HG02981 (cell line): ENCODE results near the gene RPS6KC1.
"Not testable (repeated sequence)": the region's sequence is repeated elsewhere in the genome, so short reads cannot be mapped to it uniquely, and the experiment has no call there.

ENCODE experiments used
- ATAC-seq: cut with Tn5 transposase; IDR thresholded peaks from one replicate; pipeline ENCODE4 v1.9.1; 2021; ENCODE audit warnings: mild to moderate bottlenecking, moderate library complexity; ENCODE audit not compliant: unreplicated experiment

RPS6KC1 gene, protein sequence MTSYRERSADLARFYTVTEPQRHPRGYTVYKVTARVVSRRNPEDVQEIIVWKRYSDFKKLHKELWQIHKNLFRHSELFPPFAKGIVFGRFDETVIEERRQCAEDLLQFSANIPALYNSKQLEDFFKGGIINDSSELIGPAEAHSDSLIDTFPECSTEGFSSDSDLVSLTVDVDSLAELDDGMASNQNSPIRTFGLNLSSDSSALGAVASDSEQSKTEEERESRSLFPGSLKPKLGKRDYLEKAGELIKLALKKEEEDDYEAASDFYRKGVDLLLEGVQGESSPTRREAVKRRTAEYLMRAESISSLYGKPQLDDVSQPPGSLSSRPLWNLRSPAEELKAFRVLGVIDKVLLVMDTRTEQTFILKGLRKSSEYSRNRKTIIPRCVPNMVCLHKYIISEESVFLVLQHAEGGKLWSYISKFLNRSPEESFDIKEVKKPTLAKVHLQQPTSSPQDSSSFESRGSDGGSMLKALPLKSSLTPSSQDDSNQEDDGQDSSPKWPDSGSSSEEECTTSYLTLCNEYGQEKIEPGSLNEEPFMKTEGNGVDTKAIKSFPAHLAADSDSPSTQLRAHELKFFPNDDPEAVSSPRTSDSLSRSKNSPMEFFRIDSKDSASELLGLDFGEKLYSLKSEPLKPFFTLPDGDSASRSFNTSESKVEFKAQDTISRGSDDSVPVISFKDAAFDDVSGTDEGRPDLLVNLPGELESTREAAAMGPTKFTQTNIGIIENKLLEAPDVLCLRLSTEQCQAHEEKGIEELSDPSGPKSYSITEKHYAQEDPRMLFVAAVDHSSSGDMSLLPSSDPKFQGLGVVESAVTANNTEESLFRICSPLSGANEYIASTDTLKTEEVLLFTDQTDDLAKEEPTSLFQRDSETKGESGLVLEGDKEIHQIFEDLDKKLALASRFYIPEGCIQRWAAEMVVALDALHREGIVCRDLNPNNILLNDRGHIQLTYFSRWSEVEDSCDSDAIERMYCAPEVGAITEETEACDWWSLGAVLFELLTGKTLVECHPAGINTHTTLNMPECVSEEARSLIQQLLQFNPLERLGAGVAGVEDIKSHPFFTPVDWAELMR

GRCh38 chr1:213051127-213051880, at the start of gene RPS6KC1:
Gene RPS6KC1 (plus strand): TSS chr1:213051241. CDS start chr1:213051405, 164 bp downstream.
- peak; percentile 98 for ATAC-seq

- no peak for ATAC-seq
Observed at GRCh38 chr1:213003256-213003655, 47.8 kb upstream of the RPS6KC1 start.

DNA sequence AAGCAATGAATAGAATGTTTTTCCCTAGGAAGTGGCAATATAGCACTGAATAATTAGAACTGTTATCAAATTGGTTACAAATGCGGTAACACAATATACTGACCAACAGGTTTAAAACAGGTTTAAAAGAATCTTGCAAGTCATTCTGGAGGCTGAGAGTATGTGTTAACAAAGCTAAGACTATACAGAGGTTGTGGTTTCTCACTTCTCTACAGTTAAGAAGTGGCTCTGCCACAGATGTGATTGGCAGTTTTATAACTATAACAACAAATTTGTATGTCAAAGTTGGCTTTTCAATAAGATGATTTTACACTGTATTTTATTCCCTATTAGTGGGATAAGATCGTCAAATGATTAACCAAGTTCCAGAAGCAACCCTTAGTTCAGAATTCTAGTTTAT, 42.5 kb upstream of the RPS6KC1 start:
- peak; percentile 82 for ATAC-seq

DNA sequence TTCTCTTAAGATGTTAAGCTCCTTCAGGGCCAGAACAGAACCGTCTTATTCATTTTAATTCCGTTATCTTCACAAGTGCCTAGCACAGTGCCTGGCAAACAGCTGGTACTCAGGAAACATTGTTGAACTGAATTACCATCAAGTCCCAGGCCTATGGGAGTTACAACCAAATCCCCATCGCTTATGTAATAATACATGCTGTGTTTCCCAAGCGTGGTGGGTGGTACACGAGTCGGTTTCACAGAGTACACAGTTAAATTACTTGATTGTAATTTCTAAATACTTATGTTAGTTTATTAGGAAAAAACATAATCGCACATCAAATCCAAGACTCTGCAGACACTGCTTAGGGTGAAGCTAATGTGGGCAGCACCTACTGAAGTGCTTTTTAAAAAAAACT, 36.4 kb upstream of the RPS6KC1 start:
- no peak for ATAC-seq

DNA sequence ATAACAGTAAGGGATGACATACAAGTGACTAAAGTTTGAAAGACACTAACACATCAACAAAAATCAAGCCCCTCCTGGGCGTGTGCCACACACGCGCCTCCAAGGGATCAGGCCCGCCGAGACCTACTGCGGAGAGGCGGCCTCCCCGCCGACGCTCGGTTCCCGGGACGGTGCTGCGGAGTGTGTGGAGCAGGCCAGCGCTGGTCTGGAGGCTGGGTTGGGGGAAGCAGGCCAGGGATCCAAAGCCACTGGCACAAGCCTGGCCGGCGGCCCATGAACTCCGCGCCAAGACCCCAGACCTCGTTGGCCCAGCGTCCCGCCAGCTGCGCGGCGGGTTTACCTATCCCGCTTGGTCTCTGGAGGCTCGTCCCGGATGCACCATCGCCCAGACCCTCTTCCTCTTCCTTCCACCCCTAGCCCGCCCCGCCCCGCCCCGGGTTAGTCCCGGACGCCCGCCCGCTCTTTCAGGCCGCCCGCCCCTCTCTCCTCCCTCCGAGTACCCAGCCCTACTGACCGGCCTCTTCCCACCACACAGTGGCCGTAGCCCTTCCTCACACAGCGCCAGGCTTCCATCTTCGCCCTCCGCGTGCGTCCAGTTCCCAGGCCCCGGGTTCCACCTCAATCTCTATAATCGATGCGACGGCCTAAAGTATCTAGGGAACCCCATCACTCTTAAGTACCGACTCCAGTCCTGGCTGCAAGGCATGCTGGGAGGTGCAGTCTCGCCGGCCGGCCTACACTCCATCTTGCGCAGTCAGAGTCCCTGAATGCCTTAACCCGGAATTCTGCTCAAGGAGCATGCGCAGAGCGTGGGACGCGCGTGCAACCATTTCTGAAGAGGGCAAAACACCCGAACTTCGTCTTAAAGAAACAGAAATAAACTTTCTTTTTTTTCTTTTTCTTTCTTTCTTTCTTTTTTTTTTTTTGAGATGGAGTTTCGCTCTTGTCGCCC, 35.7 kb upstream of the RPS6KC1 start, which contains the start of gene ANGEL2:
Gene ANGEL2 (minus strand): TSS at position 769 of the 952 bp plus-strand sequence. CDS start 196 bp downstream, at position 573.
- ATAC-seq: peak; percentile 95

- ATAC-seq: no peak
Observed at GRCh38 chr1:213017447-213018273, 33.4 kb upstream of the RPS6KC1 start.

DNA sequence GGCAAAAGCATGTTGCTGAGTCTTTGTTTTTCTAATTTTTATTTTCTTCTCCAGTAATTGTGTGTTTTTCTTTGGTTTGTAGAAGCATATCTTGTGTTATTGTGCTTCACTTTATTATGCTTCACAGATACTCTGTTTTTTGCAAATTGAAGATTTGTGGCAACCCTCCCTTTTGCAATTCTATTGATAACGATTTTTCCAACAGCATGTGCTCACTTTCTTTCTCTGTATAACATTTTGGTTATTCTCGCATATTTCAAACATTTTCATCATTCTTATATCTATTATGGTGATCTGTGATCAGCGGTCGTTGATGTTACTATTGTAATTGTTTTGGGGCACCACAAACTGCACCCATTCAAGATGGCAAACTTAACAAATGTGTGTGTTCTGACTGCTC, 31.6 kb upstream of the RPS6KC1 start:
- no peak for ATAC-seq

DNA sequence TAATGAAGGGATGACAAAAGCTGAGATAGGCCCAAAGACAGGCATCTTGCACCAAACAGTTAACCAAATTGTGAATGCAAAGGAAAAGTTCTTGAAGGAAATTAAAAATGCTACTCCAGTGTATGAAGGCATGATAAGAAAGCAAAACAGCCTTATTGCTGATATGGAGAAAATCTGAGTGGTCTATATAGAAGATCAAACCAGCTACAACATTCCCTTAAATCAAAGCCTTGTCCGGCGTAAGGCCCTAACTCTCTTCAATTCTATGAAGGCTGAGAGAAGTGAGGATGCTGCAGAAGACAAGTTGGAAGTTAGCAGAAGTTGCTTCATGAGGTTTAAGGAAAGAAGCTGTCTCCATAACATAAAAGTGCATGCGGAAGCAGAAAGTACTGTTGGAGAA, 31.0 kb upstream of the RPS6KC1 start:
- no peak for ATAC-seq

DNA sequence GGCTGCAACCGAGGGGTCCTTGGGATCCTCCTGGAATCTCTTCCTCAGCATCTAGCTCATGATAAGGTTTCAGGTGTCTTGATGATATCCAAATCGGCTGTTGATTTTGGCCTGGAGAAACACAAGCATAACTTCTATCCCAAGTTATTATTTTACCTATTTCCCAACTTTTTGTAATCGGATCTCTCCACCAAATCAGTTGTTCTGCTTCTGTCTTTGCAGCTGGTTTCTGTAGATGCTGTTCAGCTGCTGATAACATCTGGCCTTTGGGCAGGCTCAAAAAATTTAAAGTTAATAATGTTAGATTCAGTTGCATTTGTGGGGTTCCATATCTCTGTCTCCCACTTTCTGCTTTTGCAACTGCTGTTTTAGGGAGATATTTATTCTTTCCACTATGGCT, 24.0 kb upstream of the RPS6KC1 start:
- ATAC-seq: not testable (repeated sequence)

GRCh38 chr1:213032651-213033050, 18.4 kb upstream of the RPS6KC1 start:
- no peak for ATAC-seq

DNA sequence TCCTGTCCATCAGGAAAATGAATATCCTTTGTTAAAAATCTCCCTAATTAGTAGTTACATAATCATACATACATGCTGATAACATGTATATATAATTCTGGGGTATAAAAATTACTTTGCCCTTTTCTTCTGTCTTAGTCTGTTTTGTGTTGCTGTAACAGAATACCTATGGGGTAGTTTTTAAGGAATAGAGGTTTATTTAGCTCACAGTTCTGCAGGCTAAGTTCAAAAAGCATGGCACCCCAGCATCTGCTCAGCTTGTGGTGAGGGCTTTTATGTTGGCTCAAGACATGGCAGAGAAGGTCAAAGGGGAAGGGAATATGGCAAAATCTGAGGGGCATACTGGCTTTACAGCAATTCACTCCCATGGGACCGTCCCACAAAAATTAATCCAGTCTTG, 16.3 kb upstream of the RPS6KC1 start:
- ATAC-seq: no peak

GRCh38 chr1:213035573-213035972, 15.5 kb upstream of the RPS6KC1 start:
- ATAC-seq: no peak

DNA sequence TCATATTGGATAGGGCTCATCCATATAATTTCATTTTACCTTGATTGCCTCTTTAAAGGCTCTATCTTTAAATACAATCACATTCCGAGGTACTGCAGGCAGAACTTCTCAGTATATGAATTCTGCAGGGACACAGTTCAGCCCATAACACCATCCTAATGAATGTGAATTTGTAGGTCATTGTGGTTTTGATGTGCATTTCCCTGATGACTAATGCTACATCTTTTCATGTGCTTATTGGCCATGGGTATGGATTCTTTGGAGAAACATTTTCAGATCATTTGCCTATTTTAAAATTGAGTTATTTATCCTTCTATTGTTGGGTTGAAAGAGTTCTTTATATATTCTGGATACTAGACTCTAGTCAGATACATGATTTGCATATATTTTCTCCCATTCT, 9.6 kb upstream of the RPS6KC1 start:
- no peak for ATAC-seq

- not testable (repeated sequence) for ATAC-seq
Observed at GRCh38 chr1:213045321-213046226, 5.5 kb upstream of the RPS6KC1 start.

- no peak for ATAC-seq
Observed at GRCh38 chr1:213049232-213049631, 1.8 kb upstream of the RPS6KC1 start.

GRCh38 chr1:213050745-213051126, 305 bp upstream of the RPS6KC1 start:
- ATAC-seq: peak; percentile 12

- ATAC-seq: no peak
Observed at GRCh38 chr1:213051881-213052202, 801 bp downstream of the RPS6KC1 start.

DNA sequence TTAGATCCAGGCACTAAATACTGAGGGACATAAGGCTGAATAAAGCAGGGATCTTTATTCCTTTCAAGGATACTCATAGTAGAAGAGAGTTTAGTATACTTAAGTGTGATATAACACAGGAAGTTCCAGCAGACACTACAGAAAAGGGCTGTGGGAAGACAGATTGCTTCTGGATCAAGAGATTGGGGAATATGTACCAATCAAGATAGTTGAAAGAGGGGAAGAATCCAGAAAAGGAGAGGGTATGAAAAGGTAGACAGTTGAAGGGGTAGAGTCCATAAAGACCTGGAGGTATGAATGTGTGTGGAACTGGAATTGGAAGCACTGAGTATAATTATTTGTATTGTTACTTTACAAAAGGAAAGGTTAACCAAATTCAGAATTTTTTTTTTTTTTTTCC, 2.4 kb downstream of the RPS6KC1 start:
- no peak for ATAC-seq
